HUES48 (cell line): ENCODE data around the gene NTMT1.

Source experiments
- H3K27ac ChIP-seq: one replicate; pipeline ENCODE4 v1.7.0; 2013; ENCODE audit warnings: low read depth, low read length, inconsistent platforms
- H3K27me3 ChIP-seq: 2 replicates; pipeline ENCODE4 v1.6.1; 2013; ENCODE audit warnings: mild to moderate bottlenecking, low read length; ENCODE audit not compliant: control insufficient read depth, insufficient read depth
- H3K36me3 ChIP-seq: 2 replicates; pipeline ENCODE4 v1.6.1; 2013; ENCODE audit warnings: low read length; ENCODE audit not compliant: control insufficient read depth, insufficient read depth
- H3K4me1 ChIP-seq: 2 replicates; pipeline ENCODE4 v1.6.1; 2013; ENCODE audit warnings: mild to moderate bottlenecking, low read length; ENCODE audit not compliant: control insufficient read depth, insufficient read depth
- H3K4me3 ChIP-seq: 2 replicates; pipeline ENCODE4 v1.5.1; 2013; ENCODE audit warnings: mild to moderate bottlenecking, low read depth, low read length
- H3K9ac ChIP-seq: 2 replicates; pipeline ENCODE4 v1.6.1; 2013; ENCODE audit warnings: mild to moderate bottlenecking, low read depth, low read length, moderate library complexity
- H3K9me3 ChIP-seq: 2 replicates; pipeline ENCODE4 v1.6.1; 2013; ENCODE audit warnings: low read length; ENCODE audit not compliant: control insufficient read depth, insufficient read depth

The NTMT1 gene

GRCh38 chr9:129639756-129640085 is 13.8 kb downstream of the NTMT1 start:
- Histone ChIP-seq H3K27me3 (no peaks in the 10 kb centered on the region), H3K4me1 (peaks cover 6% of the 10 kb centered on the region; the same call in 1 of the 2 replicates), H3K9ac (no peak overlapping the region), H3K4me3 (no peak overlapping the region), H3K36me3 (peaks cover 45% of the 10 kb centered on the region), H3K9me3 (no peaks in the 10 kb centered on the region), H3K27ac (peak overlapping the region; percentile 11)

GRCh38 chr9:129640086-129640870 is 14.3 kb downstream of the NTMT1 start:
- Histone ChIP-seq H3K27me3 (no peaks in the 10 kb centered on the region), H3K36me3 (peaks cover 40% of the 10 kb centered on the region), H3K9ac (no peak overlapping the region), H3K9me3 (no peaks in the 10 kb centered on the region), H3K4me1 (peaks cover 6% of the 10 kb centered on the region; the same call in 1 of the 2 replicates), H3K4me3 (peak overlapping the region; percentile 94; the same call in 1 of the 2 replicates), H3K27ac (peak overlapping the region; percentile 11)

GRCh38 chr9:129640871-129641749 is 15.1 kb downstream of the NTMT1 start:
- no peaks in the 10 kb centered on the region for H3K9me3 ChIP-seq
- H3K27me3 ChIP-seq = no peaks in the 10 kb centered on the region
- peak overlapping the region; percentile 94 for H3K4me3 ChIP-seq
- peaks cover 6% of the 10 kb centered on the region; the same call in 1 of the 2 replicates for H3K4me1 ChIP-seq
- peaks cover 34% of the 10 kb centered on the region for H3K36me3 ChIP-seq
- H3K27ac ChIP-seq = no peak overlapping the region
- peak overlapping the region; percentile 51; the same call in 1 of the 2 replicates for H3K9ac ChIP-seq

- H3K27ac ChIP-seq = no peak within 1 kb of the TSS
- no peaks in the 10 kb centered on the region for H3K27me3 ChIP-seq
- peaks cover 28% of the 10 kb centered on the region for H3K36me3 ChIP-seq
- H3K4me1 ChIP-seq = peaks cover 6% of the 10 kb centered on the region; the same call in 1 of the 2 replicates
- peak within 1 kb of the TSS; percentile 51; the same call in 1 of the 2 replicates for H3K9ac ChIP-seq
- peak within 1 kb of the TSS; percentile 94 for H3K4me3 ChIP-seq
- H3K9me3 ChIP-seq = no peaks in the 10 kb centered on the region
Measured at GRCh38 chr9:129641750-129642585, 16.0 kb downstream of the NTMT1 start, which contains the start of gene ASB6. Gene ASB6, minus strand, starts transcription at chr9:129642151. Its CDS starts 152 bp downstream, at chr9:129641999.

- H3K27ac ChIP-seq = no peak overlapping the region
- no peaks in the 10 kb centered on the region for H3K27me3 ChIP-seq
- H3K4me1 ChIP-seq = peaks cover 6% of the 10 kb centered on the region; the same call in 1 of the 2 replicates
- peaks cover 10% of the 10 kb centered on the region for H3K36me3 ChIP-seq
- H3K9ac ChIP-seq = no peak overlapping the region
- H3K9me3 ChIP-seq = no peaks in the 10 kb centered on the region
- no peak overlapping the region for H3K4me3 ChIP-seq
Measured at GRCh38 chr9:129643706-129644105, 17.7 kb downstream of the NTMT1 start.

GRCh38 chr9:129644365-129644764 is 18.4 kb downstream of the NTMT1 start:
- H3K4me3 ChIP-seq = no peak overlapping the region
- H3K9me3 ChIP-seq = no peaks in the 10 kb centered on the region
- peaks cover 6% of the 10 kb centered on the region; the same call in 1 of the 2 replicates for H3K4me1 ChIP-seq
- H3K27ac ChIP-seq = no peak overlapping the region
- peaks cover 4% of the 10 kb centered on the region; the same call in 1 of the 2 replicates for H3K36me3 ChIP-seq
- H3K27me3 ChIP-seq = no peaks in the 10 kb centered on the region
- no peak overlapping the region for H3K9ac ChIP-seq

GRCh38 chr9:129644902-129645301 is 18.9 kb downstream of the NTMT1 start:
- no peak overlapping the region for H3K4me3 ChIP-seq
- H3K9ac ChIP-seq = no peak overlapping the region
- H3K9me3 ChIP-seq = no peaks in the 10 kb centered on the region
- no peaks in the 10 kb centered on the region for H3K36me3 ChIP-seq
- peaks cover 6% of the 10 kb centered on the region; the same call in 1 of the 2 replicates for H3K4me1 ChIP-seq
- no peak overlapping the region for H3K27ac ChIP-seq
- H3K27me3 ChIP-seq = no peaks in the 10 kb centered on the region

GRCh38 chr9:129646252-129646651 is 20.3 kb downstream of the NTMT1 start:
- H3K4me1 ChIP-seq = no peaks in the 10 kb centered on the region
- H3K36me3 ChIP-seq = no peaks in the 10 kb centered on the region
- H3K9ac ChIP-seq = no peak overlapping the region
- H3K27ac ChIP-seq = no peak overlapping the region
- no peaks in the 10 kb centered on the region for H3K27me3 ChIP-seq
- no peaks in the 10 kb centered on the region for H3K9me3 ChIP-seq
- H3K4me3 ChIP-seq = no peak overlapping the region

- no peaks in the 10 kb centered on the region for H3K27me3 ChIP-seq
- H3K9me3 ChIP-seq = no peaks in the 10 kb centered on the region
- no peaks in the 10 kb centered on the region for H3K4me1 ChIP-seq
- H3K4me3 ChIP-seq = no peak overlapping the region
- H3K9ac ChIP-seq = no peak overlapping the region
- no peaks in the 10 kb centered on the region for H3K36me3 ChIP-seq
- no peak overlapping the region for H3K27ac ChIP-seq
Measured at GRCh38 chr9:129646654-129647053, 20.7 kb downstream of the NTMT1 start.

- Histone ChIP-seq H3K9me3 (no peaks in the 10 kb centered on the region), H3K9ac (no peak overlapping the region), H3K4me1 (no peaks in the 10 kb centered on the region), H3K4me3 (no peak overlapping the region), H3K36me3 (no peaks in the 10 kb centered on the region), H3K27ac (no peak overlapping the region), H3K27me3 (no peaks in the 10 kb centered on the region)
Measured at GRCh38 chr9:129647635-129648034, 21.7 kb downstream of the NTMT1 start.
